A172 (cell line): ENCODE data around the gene OR1E1. TPM values are rescaled to one million over a fixed set of nuclear protein-coding genes. Genes with fewer than 3 reads are reported as not detected.
"Not testable (repeated sequence)": the region's sequence is repeated elsewhere in the genome, so short reads cannot be mapped to it uniquely, and the experiment has no call there.

Experiments used
- DNase-seq: peaks from one replicate; pipeline ENCODE4 v3.0.0-alpha.2; 2015; ENCODE audit warnings: low spot score
- total RNA-seq: library from RNA; depleted of rRNA; stranded (reverse); fragments of >200 nt; shearing (Covaris generic); gene quantifications from 2 replicates; pipeline ENCODE4 v1.2.3, GENCODE V29; 2014; rRNA removed

The OR1E1 gene
- total RNA-seq, result not detected in 2 replicates

GRCh38 chr17:3398310-3398709, at the start of gene OR1E1:
Gene OR1E1, minus strand, starts transcription at chr17:3398410. Its CDS starts 0 bp downstream, at chr17:3398410.
- DNase-seq, result no peak

- peak; percentile 18 for DNase-seq
Measured at GRCh38 chr17:3447625-3448024, 49.4 kb upstream of the OR1E1 start.

- DNase-seq, result no peak
Measured at GRCh38 chr17:3440451-3440850, 42.2 kb upstream of the OR1E1 start.

GRCh38 chr17:3438368-3438767, 40.2 kb upstream of the OR1E1 start:
- no peak for DNase-seq

- DNase-seq, result no peak
Measured at GRCh38 chr17:3433741-3434140, 35.5 kb upstream of the OR1E1 start, which contains the start of gene OR1E2. Gene OR1E2, minus strand, starts transcription at chr17:3433841. Its CDS starts 0 bp downstream, at chr17:3433841.

- peak; percentile 16 for DNase-seq
Measured at GRCh38 chr17:3433215-3433614, 35.0 kb upstream of the OR1E1 start.

- no peak for DNase-seq
Measured at GRCh38 chr17:3418222-3418621, 20.0 kb upstream of the OR1E1 start.

- DNase-seq, result no peak
Measured at GRCh38 chr17:3415610-3416009, 17.4 kb upstream of the OR1E1 start.

GRCh38 chr17:3412216-3412615, 14.0 kb upstream of the OR1E1 start:
- DNase-seq, result not testable (repeated sequence)

- no peak for DNase-seq
Measured at GRCh38 chr17:3411070-3411469, 12.9 kb upstream of the OR1E1 start, which contains the start of gene OR3A3. Gene OR3A3, plus strand, starts transcription at chr17:3411370.

- DNase-seq, result not testable (repeated sequence)
Measured at GRCh38 chr17:3403856-3404255, 5.6 kb upstream of the OR1E1 start.

- no peak for DNase-seq
Measured at GRCh38 chr17:3401786-3402185, 3.6 kb upstream of the OR1E1 start.

- no peak for DNase-seq
Measured at GRCh38 chr17:3400055-3400454, 1.8 kb upstream of the OR1E1 start.

GRCh38 chr17:3397801-3398200, 409 bp downstream of the OR1E1 start:
- not testable (repeated sequence) for DNase-seq

GRCh38 chr17:3389791-3390190, 8.4 kb downstream of the OR1E1 start:
- no peak for DNase-seq

- DNase-seq, result no peak
Measured at GRCh38 chr17:3385869-3386816, 12.1 kb downstream of the OR1E1 start, which contains the start of gene OR3A2. Gene OR3A2, minus strand, starts transcription at chr17:3386308.

- DNase-seq, result no peak
Measured at GRCh38 chr17:3381957-3382356, 16.3 kb downstream of the OR1E1 start.

- DNase-seq, result no peak
Measured at GRCh38 chr17:3378321-3378720, 19.9 kb downstream of the OR1E1 start.

- not testable (repeated sequence) for DNase-seq
Measured at GRCh38 chr17:3371167-3371566, 27.0 kb downstream of the OR1E1 start.
